Uterus (tissue), 2 donors: ENCODE measurements around the gene BCR.

Experiments used
- POLR2A ChIP-seq, 2 donors: fragments of 450-650 bp; IDR thresholded peaks; one replicate each; pipeline ENCODE4 v1.6.1; 2016; ENCODE audit warnings: antibody characterized with exemption in 2 of 2, mild to moderate bottlenecking in 1 of 2, moderate library complexity in 1 of 2
- TF ChIP-seq, protein P1 (sequence below), 4 experiments: fragments of 200-600 bp in 2 of 4; fragments of 450-650 bp in 2 of 4; sonication (generic) in 2 of 4; IDR thresholded peaks; one replicate each; pipeline ENCODE4 v1.5.1; 2016 to 2019; ENCODE audit warnings: antibody characterized with exemption in 4 of 4, mild to moderate bottlenecking in 2 of 4, moderate library complexity in 1 of 4

DNA sequence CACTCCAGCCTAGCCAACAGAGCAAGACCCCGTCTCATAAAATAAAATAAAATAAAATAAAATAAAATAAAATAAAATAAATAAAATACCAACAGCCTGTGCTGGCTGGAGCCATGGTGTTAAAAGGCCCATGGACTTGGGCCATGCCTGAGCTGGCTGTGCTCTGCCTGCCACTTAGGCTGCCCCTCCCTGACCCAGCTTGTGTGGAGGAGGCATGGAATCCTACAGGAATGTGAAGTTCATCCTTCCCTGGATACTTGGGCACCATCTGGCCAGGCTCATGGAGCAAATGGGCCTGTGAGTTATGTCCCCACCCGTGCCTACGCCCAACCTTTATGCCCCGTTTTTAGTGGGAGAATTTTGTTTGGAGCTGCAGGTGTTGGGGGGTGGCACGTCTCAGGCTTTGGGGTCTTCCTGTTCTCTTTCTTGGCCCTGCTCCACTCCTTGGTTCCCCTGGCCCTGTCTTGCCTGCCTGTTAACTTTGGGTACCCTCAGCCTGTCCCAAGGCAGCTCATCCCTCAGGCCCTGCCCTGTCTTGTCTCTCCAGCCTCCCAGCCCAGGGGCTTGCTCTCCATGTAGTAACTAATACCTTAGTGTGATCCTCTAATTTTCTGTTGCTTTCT lies 51.3 kb downstream of the BCR start:
- TF ChIP-seq, protein P1, sequence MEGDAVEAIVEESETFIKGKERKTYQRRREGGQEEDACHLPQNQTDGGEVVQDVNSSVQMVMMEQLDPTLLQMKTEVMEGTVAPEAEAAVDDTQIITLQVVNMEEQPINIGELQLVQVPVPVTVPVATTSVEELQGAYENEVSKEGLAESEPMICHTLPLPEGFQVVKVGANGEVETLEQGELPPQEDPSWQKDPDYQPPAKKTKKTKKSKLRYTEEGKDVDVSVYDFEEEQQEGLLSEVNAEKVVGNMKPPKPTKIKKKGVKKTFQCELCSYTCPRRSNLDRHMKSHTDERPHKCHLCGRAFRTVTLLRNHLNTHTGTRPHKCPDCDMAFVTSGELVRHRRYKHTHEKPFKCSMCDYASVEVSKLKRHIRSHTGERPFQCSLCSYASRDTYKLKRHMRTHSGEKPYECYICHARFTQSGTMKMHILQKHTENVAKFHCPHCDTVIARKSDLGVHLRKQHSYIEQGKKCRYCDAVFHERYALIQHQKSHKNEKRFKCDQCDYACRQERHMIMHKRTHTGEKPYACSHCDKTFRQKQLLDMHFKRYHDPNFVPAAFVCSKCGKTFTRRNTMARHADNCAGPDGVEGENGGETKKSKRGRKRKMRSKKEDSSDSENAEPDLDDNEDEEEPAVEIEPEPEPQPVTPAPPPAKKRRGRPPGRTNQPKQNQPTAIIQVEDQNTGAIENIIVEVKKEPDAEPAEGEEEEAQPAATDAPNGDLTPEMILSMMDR (IDR thresholded peaks at IDR 0.05): no peak
- no peak for TF ChIP-seq POLR2A (IDR thresholded peaks at IDR 0.05)
